SK-N-SH (cell line): Measurements from ENCODE around the gene GSTA5. TPM values are rescaled to one million over a fixed set of nuclear protein-coding genes. Genes with fewer than 3 reads are reported as not detected.

Source experiments
- CTCF ChIA-PET: fragments of 300-600, 350-600 bp; formaldehyde crosslinking; extraction: SDS; loops from one replicate; lab custom pipeline; 2021; lab: Yijun Ruan, JAX
- POLR2A ChIA-PET: fragments of 350-600 bp; sonication (Branson Sonifier 250); formaldehyde crosslinking; extraction: SDS; loops from one replicate; lab custom pipeline; 2020; ENCODE audit warnings: antibody characterized with exemption, inconsistent platforms; lab: Yijun Ruan, JAX
- DNase-seq: peaks from one replicate; pipeline ENCODE4 v3.0.0; 2012
- H2AFZ ChIP-seq: fragments of 200-600 bp; sonication (generic); 2 replicates; pipeline ENCODE4 v1.8.1; 2016; ENCODE audit warnings: antibody characterized with exemption, mild to moderate bottlenecking, low read depth
- H3F3A ChIP-seq: fragments of 200-600 bp; sonication (generic); replicated peaks from 2 replicates; pipeline ENCODE3; 2016; ENCODE audit warnings: antibody characterized with exemption, mild to moderate bottlenecking; ENCODE audit not compliant: insufficient read depth
- H3K27ac ChIP-seq, 2 experiments: fragments of 200-500 bp in 1 of 2; fragments of 200-600 bp in 1 of 2; sonication (Bioruptor generic) in 1 of 2; sonication (generic), shearing (Covaris generic) in 1 of 2; 2 replicates each; pipeline versions ENCODE4 v1.5.1 to v1.6.1; 2014 to 2016; ENCODE audit warnings: low read depth in 2 of 2, inconsistent platforms in 1 of 2, low read length in 1 of 2, mild to moderate bottlenecking in 1 of 2, mixed read lengths in 1 of 2
- H3K27me3 ChIP-seq: fragments of 200-600 bp; sonication (generic), shearing (Covaris generic); 2 replicates; pipeline ENCODE4 v1.6.1; 2016; ENCODE audit warnings: mixed run types; ENCODE audit not compliant: insufficient read depth
- H3K36me3 ChIP-seq, 2 experiments: fragments of 200-500 bp in 1 of 2; fragments of 200-600 bp in 1 of 2; sonication (Bioruptor generic) in 1 of 2; sonication (generic) in 1 of 2; replicated peaks in 1 of 2; 2 replicates each; pipeline versions ENCODE3 to v1.5.1; 2014 to 2016; ENCODE audit warnings: low read length in 1 of 2, mild to moderate bottlenecking in 1 of 2; ENCODE audit not compliant: insufficient read depth in 2 of 2, control insufficient read depth in 1 of 2
- H3K4me1 ChIP-seq, 2 experiments: fragments of 200-500 bp in 1 of 2; fragments of 200-600 bp in 1 of 2; sonication (Bioruptor generic) in 1 of 2; sonication (generic), shearing (Covaris generic) in 1 of 2; 2 replicates each; pipeline versions ENCODE4 v1.5.1 to v1.6.1; 2014 to 2016; ENCODE audit warnings: low read depth in 1 of 2, low read length in 1 of 2, mixed run types in 1 of 2; ENCODE audit not compliant: insufficient read depth in 2 of 2, control insufficient read depth in 1 of 2
- H3K4me2 ChIP-seq: fragments of 200-600 bp; sonication (generic), shearing (Covaris generic); 2 replicates; pipeline ENCODE4 v1.6.1; 2017; ENCODE audit warnings: mixed run types
- H3K4me3 ChIP-seq, 2 experiments: fragments of 200-500 bp in 1 of 2; fragments of 200-600 bp in 1 of 2; sonication (Bioruptor generic) in 1 of 2; sonication (generic), shearing (Covaris generic) in 1 of 2; 2 replicates each; pipeline versions ENCODE4 v1.5.1 to v1.8.1; 2014 to 2016; ENCODE audit warnings: low read depth in 2 of 2, inconsistent platforms in 1 of 2, low read length in 1 of 2, mild to moderate bottlenecking in 1 of 2, mixed read lengths in 1 of 2, moderate library complexity in 1 of 2
- H3K79me2 ChIP-seq: fragments of 200-600 bp; sonication (generic); 2 replicates; pipeline ENCODE4 v1.8.1; 2017; ENCODE audit warnings: mild to moderate bottlenecking; ENCODE audit not compliant: insufficient read depth
- H3K9ac ChIP-seq: fragments of 200-600 bp; sonication (generic); 2 replicates; pipeline ENCODE4 v1.6.1; 2017; ENCODE audit warnings: mixed run types
- H3K9me2 ChIP-seq: fragments of 200-600 bp; sonication (generic); 2 replicates; pipeline ENCODE4 v1.6.1; 2017; ENCODE audit warnings: mixed run types
- H3K9me3 ChIP-seq: fragments of 200-600 bp; sonication (generic); 2 replicates; pipeline ENCODE4 v1.6.1; 2017; ENCODE audit warnings: mixed run types, mild to moderate bottlenecking, moderate library complexity
- H4K20me1 ChIP-seq: fragments of 200-600 bp; sonication (generic); 2 replicates; pipeline ENCODE4 v1.6.1; 2017; ENCODE audit warnings: mild to moderate bottlenecking, mixed run types; ENCODE audit not compliant: insufficient read depth
- EP300 ChIP-seq, 2 experiments: IDR thresholded peaks; 2 replicates each; pipeline versions ENCODE4 v1.4.0 to v1.6.1; 2012; ENCODE audit warnings: borderline replicate concordance in 1 of 2, low read depth in 1 of 2, low read length in 1 of 2
- FOSL2 ChIP-seq: IDR thresholded peaks from 2 replicates; pipeline ENCODE4 v1.4.0; 2012; ENCODE audit warnings: low read depth, mild to moderate bottlenecking, moderate library complexity, borderline replicate concordance
- GABPA ChIP-seq: IDR thresholded peaks from 2 replicates; pipeline ENCODE4 v1.4.0; 2012; ENCODE audit warnings: low read depth, mild to moderate bottlenecking
- IRF3 ChIP-seq: fragments of 150-350 bp; IDR thresholded peaks from 2 replicates; pipeline ENCODE4 v1.6.1; 2016; ENCODE audit warnings: mild to moderate bottlenecking, low read depth, low read length
- MAX ChIP-seq: IDR thresholded peaks from 2 replicates; pipeline ENCODE4 v1.4.0; 2012; ENCODE audit warnings: low read depth
- MEF2A ChIP-seq: IDR thresholded peaks from 2 replicates; pipeline ENCODE4 v1.4.0; 2012; ENCODE audit warnings: low read depth, borderline replicate concordance
- NFIC ChIP-seq: IDR thresholded peaks from 2 replicates; pipeline ENCODE4 v1.4.0; 2012; ENCODE audit warnings: borderline replicate concordance
- RAD21 ChIP-seq: IDR thresholded peaks from 2 replicates; pipeline ENCODE4 v1.6.1; 2012; ENCODE audit warnings: mild to moderate bottlenecking, low read length
- RCOR1 ChIP-seq: fragments of 150-350 bp; IDR thresholded peaks from 2 replicates; pipeline ENCODE4 v1.6.1; 2017; ENCODE audit warnings: antibody characterized with exemption, low read length
- SMC3 ChIP-seq: IDR thresholded peaks from 2 replicates; pipeline ENCODE4 v1.6.1; 2012; ENCODE audit warnings: low read depth, low read length, improper control_type of control experiment
- TAF1 ChIP-seq: IDR thresholded peaks from 2 replicates; pipeline ENCODE4 v1.6.1; 2012; ENCODE audit warnings: low read depth, mild to moderate bottlenecking, low read length, moderate library complexity, borderline replicate concordance
- TCF12 ChIP-seq: IDR thresholded peaks from 2 replicates; pipeline ENCODE4 v1.4.0; 2012
- TEAD4 ChIP-seq: IDR thresholded peaks from 2 replicates; pipeline ENCODE4 v1.4.0; 2012; ENCODE audit warnings: mild to moderate bottlenecking, borderline replicate concordance; ENCODE audit not compliant: insufficient read depth
- USF2 ChIP-seq: fragments of 150-350 bp; IDR thresholded peaks from 2 replicates; pipeline ENCODE4 v1.6.1; 2017; ENCODE audit warnings: antibody characterized with exemption, low read length, low read depth, borderline replicate concordance
- ZBTB33 ChIP-seq: IDR thresholded peaks from 2 replicates; pipeline ENCODE4 v1.4.0; 2012; ENCODE audit warnings: low read depth, borderline replicate concordance
- WGBS: methylation state at CpG from one replicate; pipeline ENCODE4 v1.1.6; 2017; ENCODE audit warnings: low lambda C conversion rate; 5-methylcytosine and 5-hydroxymethylcytosine counted together
- polyA plus RNA-seq, 3 experiments: library from polyadenylated mRNA; depleted of rRNA; stranded (reverse); fragments of >200 nt; gene quantifications; 2 replicates each; pipeline ENCODE4 v1.2.3, GENCODE V29; 2012
- TF ChIP-seq, protein P1 (sequence below): IDR thresholded peaks from 2 replicates; pipeline ENCODE4 v1.4.0; 2012; ENCODE audit warnings: low read depth, borderline replicate concordance
- TF ChIP-seq, protein P2 (sequence below): fragments of 200-600 bp; sonication (generic); IDR thresholded peaks from 2 replicates; pipeline ENCODE4 v1.6.1; 2017; ENCODE audit warnings: antibody characterized with exemption, mild to moderate bottlenecking, moderate library complexity
- TF ChIP-seq, protein P3 (sequence below): IDR thresholded peaks from 2 replicates; pipeline ENCODE4 v1.6.1; 2012; ENCODE audit warnings: mild to moderate bottlenecking, low read depth, low read length, moderate library complexity

GSTA5 gene
- polyA plus RNA-seq, 1 of the 3 experiments (the other 2 are of a cell fraction), result not detected

GRCh38 chr6:52815167-52816092, 25.2 kb downstream of the GSTA5 start:
- WGBS, result 32% methylated on average over 13 of the region's 15 CpGs
- Histone ChIP-seq H3K36me3 (no peaks in the 10 kb centered on the region), H3K27ac (no peak overlapping the region), H3K4me2 (no peak overlapping the region), H3K9me2 (no peaks in the 10 kb centered on the region), H3F3A (no peaks in the 10 kb centered on the region), H3K79me2 (no peaks in the 10 kb centered on the region), H2AFZ (no peak overlapping the region), H3K9ac (no peak overlapping the region), H3K4me3 (no peak overlapping the region), H3K9me3 (no peaks in the 10 kb centered on the region), H3K4me1 (peaks cover 0 to 2% of the 10 kb centered on the region in 2 experiments; a peak in 1 of 4 replicates), H4K20me1 (no peaks in the 10 kb centered on the region), H3K27me3 (no peaks in the 10 kb centered on the region; the same call in 1 of the 2 replicates)
- POLR2A ChIA-PET, result no interaction called here
- CTCF ChIA-PET, result interaction anchor here (0.5 to 1.5 kb wide), 8 partner anchors 9 to 718 kb away, joined by 3 to 4 read pairs (median 3); partner anchors contain the start of gene GSTA4
- peak; percentile 67 for DNase-seq
- TF ChIP-seq MEF2A (no peak), RAD21 (peak; percentile 47), TCF12 (no peak), GABPA (no peak), NFIC (no peak), IRF3 (no peak), RCOR1 (no peak), TAF1 (no peak), ZBTB33 (no peak), TEAD4 (no peak), EP300 (IDR thresholded peaks at IDR 0.05; ENCODE audit: borderline replicate concordance in 1 of 2, low read depth in 1 of 2, low read length in 1 of 2) (no peak), MAX (no peak), SMC3 (peak; percentile 39), USF2 (no peak), FOSL2 (no peak)
- TF ChIP-seq, protein P1, sequence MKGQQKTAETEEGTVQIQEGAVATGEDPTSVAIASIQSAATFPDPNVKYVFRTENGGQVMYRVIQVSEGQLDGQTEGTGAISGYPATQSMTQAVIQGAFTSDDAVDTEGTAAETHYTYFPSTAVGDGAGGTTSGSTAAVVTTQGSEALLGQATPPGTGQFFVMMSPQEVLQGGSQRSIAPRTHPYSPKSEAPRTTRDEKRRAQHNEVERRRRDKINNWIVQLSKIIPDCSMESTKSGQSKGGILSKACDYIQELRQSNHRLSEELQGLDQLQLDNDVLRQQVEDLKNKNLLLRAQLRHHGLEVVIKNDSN, result no peak
- TF ChIP-seq, protein P2, sequence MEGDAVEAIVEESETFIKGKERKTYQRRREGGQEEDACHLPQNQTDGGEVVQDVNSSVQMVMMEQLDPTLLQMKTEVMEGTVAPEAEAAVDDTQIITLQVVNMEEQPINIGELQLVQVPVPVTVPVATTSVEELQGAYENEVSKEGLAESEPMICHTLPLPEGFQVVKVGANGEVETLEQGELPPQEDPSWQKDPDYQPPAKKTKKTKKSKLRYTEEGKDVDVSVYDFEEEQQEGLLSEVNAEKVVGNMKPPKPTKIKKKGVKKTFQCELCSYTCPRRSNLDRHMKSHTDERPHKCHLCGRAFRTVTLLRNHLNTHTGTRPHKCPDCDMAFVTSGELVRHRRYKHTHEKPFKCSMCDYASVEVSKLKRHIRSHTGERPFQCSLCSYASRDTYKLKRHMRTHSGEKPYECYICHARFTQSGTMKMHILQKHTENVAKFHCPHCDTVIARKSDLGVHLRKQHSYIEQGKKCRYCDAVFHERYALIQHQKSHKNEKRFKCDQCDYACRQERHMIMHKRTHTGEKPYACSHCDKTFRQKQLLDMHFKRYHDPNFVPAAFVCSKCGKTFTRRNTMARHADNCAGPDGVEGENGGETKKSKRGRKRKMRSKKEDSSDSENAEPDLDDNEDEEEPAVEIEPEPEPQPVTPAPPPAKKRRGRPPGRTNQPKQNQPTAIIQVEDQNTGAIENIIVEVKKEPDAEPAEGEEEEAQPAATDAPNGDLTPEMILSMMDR, result peak; percentile 72
- TF ChIP-seq, protein P3, sequence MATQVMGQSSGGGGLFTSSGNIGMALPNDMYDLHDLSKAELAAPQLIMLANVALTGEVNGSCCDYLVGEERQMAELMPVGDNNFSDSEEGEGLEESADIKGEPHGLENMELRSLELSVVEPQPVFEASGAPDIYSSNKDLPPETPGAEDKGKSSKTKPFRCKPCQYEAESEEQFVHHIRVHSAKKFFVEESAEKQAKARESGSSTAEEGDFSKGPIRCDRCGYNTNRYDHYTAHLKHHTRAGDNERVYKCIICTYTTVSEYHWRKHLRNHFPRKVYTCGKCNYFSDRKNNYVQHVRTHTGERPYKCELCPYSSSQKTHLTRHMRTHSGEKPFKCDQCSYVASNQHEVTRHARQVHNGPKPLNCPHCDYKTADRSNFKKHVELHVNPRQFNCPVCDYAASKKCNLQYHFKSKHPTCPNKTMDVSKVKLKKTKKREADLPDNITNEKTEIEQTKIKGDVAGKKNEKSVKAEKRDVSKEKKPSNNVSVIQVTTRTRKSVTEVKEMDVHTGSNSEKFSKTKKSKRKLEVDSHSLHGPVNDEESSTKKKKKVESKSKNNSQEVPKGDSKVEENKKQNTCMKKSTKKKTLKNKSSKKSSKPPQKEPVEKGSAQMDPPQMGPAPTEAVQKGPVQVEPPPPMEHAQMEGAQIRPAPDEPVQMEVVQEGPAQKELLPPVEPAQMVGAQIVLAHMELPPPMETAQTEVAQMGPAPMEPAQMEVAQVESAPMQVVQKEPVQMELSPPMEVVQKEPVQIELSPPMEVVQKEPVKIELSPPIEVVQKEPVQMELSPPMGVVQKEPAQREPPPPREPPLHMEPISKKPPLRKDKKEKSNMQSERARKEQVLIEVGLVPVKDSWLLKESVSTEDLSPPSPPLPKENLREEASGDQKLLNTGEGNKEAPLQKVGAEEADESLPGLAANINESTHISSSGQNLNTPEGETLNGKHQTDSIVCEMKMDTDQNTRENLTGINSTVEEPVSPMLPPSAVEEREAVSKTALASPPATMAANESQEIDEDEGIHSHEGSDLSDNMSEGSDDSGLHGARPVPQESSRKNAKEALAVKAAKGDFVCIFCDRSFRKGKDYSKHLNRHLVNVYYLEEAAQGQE, result no peak
